ENCODE data around the gene ADAM29.

GRCh38 chr4:174871407-174871806 lies 46.8 kb upstream of the ADAM29 start:
- TF ChIP-seq CTCF (conservative IDR thresholded peaks at IDR 0.05) (no peak), EZH2 (IDR thresholded peaks at IDR 0.05; ENCODE audit: low read depth) (no peak)

All from PC-9 (cell line).